GM21717 (cell line): ENCODE data around the gene SZRD1.
A peak's percentile ranks its signal among the peaks of the same experiment; 100 is the strongest.
"Not testable (repeated sequence)": the region's sequence is repeated elsewhere in the genome, so short reads cannot be mapped to it uniquely, and the experiment has no call there.

ENCODE experiments used
- ATAC-seq: cut with Tn5 transposase; IDR thresholded peaks from one replicate; pipeline ENCODE4 v1.9.1; 2021; ENCODE audit warnings: mild to moderate bottlenecking, moderate library complexity; ENCODE audit not compliant: unreplicated experiment

SZRD1 gene

GRCh38 chr1:16366722-16367257 lies at the start of gene SZRD1:
SZRD1 (plus strand) TSS chr1:16367242; CDS start chr1:16367258, 16 bp downstream.
- peak; percentile 76 for ATAC-seq

- ATAC-seq: no peak
Measured at GRCh38 chr1:16318555-16318954, 48.5 kb upstream of the SZRD1 start.

GRCh38 chr1:16321176-16321867 lies 45.7 kb upstream of the SZRD1 start:
- ATAC-seq: no peak

GRCh38 chr1:16324456-16324890 lies 42.6 kb upstream of the SZRD1 start:
- ATAC-seq: no peak

- no peak for ATAC-seq
Measured at GRCh38 chr1:16326833-16327404, 40.1 kb upstream of the SZRD1 start.

GRCh38 chr1:16334655-16335340 lies 32.2 kb upstream of the SZRD1 start:
- no peak for ATAC-seq

GRCh38 chr1:16338961-16339360 lies 28.1 kb upstream of the SZRD1 start:
- ATAC-seq: no peak

GRCh38 chr1:16340673-16341072 lies 26.4 kb upstream of the SZRD1 start:
- no peak for ATAC-seq

GRCh38 chr1:16342331-16343062 lies 24.5 kb upstream of the SZRD1 start:
- no peak for ATAC-seq

GRCh38 chr1:16343276-16343675 lies 23.8 kb upstream of the SZRD1 start:
- ATAC-seq: not testable (repeated sequence)

- ATAC-seq: no peak
Measured at GRCh38 chr1:16348414-16349182, 18.4 kb upstream of the SZRD1 start.

GRCh38 chr1:16349847-16350406 lies 17.1 kb upstream of the SZRD1 start:
- no peak for ATAC-seq

GRCh38 chr1:16351456-16351993 lies 15.5 kb upstream of the SZRD1 start:
- ATAC-seq: no peak

- peak; percentile 80 for ATAC-seq
Measured at GRCh38 chr1:16351994-16352841, 14.8 kb upstream of the SZRD1 start, which contains the start of gene FBXO42. FBXO42 (minus strand) TSS chr1:16352480; CDS start chr1:16315418, 37,062 bp downstream.

- ATAC-seq: no peak
Measured at GRCh38 chr1:16352842-16353535, 14.1 kb upstream of the SZRD1 start.

GRCh38 chr1:16354619-16355018 lies 12.4 kb upstream of the SZRD1 start:
- no peak for ATAC-seq

GRCh38 chr1:16356867-16357266 lies 10.2 kb upstream of the SZRD1 start:
- no peak for ATAC-seq

- ATAC-seq: not testable (repeated sequence)
Measured at GRCh38 chr1:16365146-16365498, 1.9 kb upstream of the SZRD1 start.
